ENCODE results near the gene GTF2A1L. TPM values are rescaled to one million over a fixed set of nuclear protein-coding genes. Genes with fewer than 3 reads are reported as not detected.

Gene GTF2A1L
- total and polyA plus RNA-seq, 10 of the 15 experiments (the other 5 are each of a cell fraction or from before 2014, with no cell fraction given), result not detected

DNA sequence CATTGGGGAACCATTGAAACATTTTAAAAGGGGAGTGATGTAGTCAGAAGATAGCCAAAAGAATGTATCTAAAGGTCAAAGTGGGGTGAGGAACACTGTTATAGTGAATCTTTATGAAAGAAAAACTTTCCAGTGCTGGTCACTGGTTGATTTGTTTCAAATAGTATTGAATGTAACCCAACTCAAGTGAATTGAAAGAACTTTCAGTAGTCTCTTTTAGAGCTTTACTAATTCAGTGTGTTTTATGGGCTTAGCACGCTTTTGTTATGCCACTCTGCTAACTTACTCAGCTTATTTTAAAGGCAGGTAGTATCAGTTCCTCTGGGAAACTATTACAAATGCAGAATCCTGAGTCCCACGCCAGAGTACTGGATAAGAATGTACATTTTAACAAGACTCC lies 57.3 kb downstream of the GTF2A1L start:
- Histone ChIP-seq H3K4me1 (ENCODE audit: control insufficient read depth, insufficient read depth, low read length) (no peaks in the 10 kb centered on the region), H3K4me2 (ENCODE audit: control insufficient read depth, insufficient read depth) (no peak overlapping the region), H3K9me3 (replicated peaks; ENCODE audit: control insufficient read depth, insufficient read depth, low read length) (no peaks in the 10 kb centered on the region), H3K27me3 (replicated peaks in 1 of 2; ENCODE audit: control insufficient read depth in 2 of 2, insufficient read depth in 2 of 2, low read length in 1 of 2) (no peaks in the 10 kb centered on the region), H2AFZ (ENCODE audit: control insufficient read depth, low read depth, low read length) (no peak overlapping the region), H3K79me2 (ENCODE audit: control insufficient read depth, insufficient read depth, low read length) (no peaks in the 10 kb centered on the region), H3K27ac (ENCODE audit: control insufficient read depth, insufficient read depth) (no peak overlapping the region), H4K20me1 (ENCODE audit: control insufficient read depth, insufficient read depth) (no peaks in the 10 kb centered on the region), H3K36me3 (ENCODE audit: control insufficient read depth in 2 of 2, insufficient read depth in 2 of 2, low read length in 1 of 2) (no peaks in the 10 kb centered on the region), H3K9ac (ENCODE audit: control insufficient read depth, insufficient read depth, low read length) (no peak overlapping the region), H3K4me3 (no peak overlapping the region)
- RAD21 ChIA-PET (ENCODE audit: unreplicated experiment), result no interaction called here
- in situ Hi-C loops (cut with MboI), result no loop called here
- 0% methylated on average over 2 of the region's 2 CpGs for WGBS (ENCODE audit: insufficient coverage, insufficient replicate concordance, low lambda C conversion rate, missing lambda C conversion rate)
- SMC1A ChIA-PET (ENCODE audit: uncharacterized antibody, unreplicated experiment), result no interaction called here
- DNase-seq (ENCODE audit: low read depth, low spot score) (no peak), ATAC-seq (peak; percentile 32; the same call in 2 of the 3 replicates), FAIRE-seq (no peak)
- TF ChIP-seq TARDBP (IDR thresholded peaks at IDR 0.05; ENCODE audit: borderline replicate concordance) (no peak), ETV6 (conservative IDR thresholded peaks at IDR 0.05 in 1 of 2, IDR thresholded peaks at IDR 0.05 in 1 of 2; ENCODE audit: borderline replicate concordance in 1 of 2, low read depth in 1 of 2) (no peak), SPI1 (IDR thresholded peaks at IDR 0.05; ENCODE audit: borderline replicate concordance, insufficient read depth, low read depth, low read length) (peak; percentile 12; the same call in 1 of the 2 replicates), ZNF622 (IDR thresholded peaks at IDR 0.05) (no peak)
- TF ChIP-seq, protein P1, sequence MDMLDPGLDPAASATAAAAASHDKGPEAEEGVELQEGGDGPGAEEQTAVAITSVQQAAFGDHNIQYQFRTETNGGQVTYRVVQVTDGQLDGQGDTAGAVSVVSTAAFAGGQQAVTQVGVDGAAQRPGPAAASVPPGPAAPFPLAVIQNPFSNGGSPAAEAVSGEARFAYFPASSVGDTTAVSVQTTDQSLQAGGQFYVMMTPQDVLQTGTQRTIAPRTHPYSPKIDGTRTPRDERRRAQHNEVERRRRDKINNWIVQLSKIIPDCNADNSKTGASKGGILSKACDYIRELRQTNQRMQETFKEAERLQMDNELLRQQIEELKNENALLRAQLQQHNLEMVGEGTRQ (IDR thresholded peaks at IDR 0.05; ENCODE audit: borderline replicate concordance, low read depth, low read length), result no peak
- CTCF ChIA-PET, result no interaction called here
- POLR2A ChIA-PET, result no interaction called here
- BruUV-seq (replicated peaks), result no TSS peak
- intact Hi-C loops (cut with micrococcal nuclease; ENCODE audit: unreplicated experiment), result no loop called here

DNA sequence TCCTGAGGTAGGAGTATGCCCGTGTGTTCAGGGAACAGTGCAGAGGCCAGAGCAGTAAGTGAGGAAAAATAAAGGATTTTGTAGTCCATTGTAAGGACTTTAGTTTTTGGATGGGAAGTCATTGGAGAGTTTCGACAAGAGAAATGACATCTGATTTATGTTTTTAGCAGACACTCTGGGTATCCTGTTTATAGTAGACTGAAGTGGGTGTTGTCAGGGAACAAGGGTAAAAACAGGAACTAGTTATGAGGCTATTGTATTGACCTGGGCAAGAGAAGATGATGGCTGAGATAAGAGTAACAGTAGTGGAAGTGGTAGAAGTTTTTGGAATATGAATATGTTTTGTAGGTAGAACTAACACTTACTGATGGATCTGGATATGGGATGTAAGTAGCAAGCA lies 59.8 kb downstream of the GTF2A1L start:
- intact Hi-C loops (cut with micrococcal nuclease; ENCODE audit: unreplicated experiment) (no loop called here), in situ Hi-C loops (cut with MboI) (no loop called here)
- ATAC-seq, result peak; percentile 46; the same call in 1 of the 3 replicates
- DNase-seq (ENCODE audit: low read depth, low spot score), result no peak
- Histone ChIP-seq H3K9ac (ENCODE audit: control insufficient read depth, insufficient read depth, low read length) (no peak overlapping the region), H4K20me1 (ENCODE audit: control insufficient read depth, insufficient read depth) (no peaks in the 10 kb centered on the region), H3K4me1 (ENCODE audit: control insufficient read depth, insufficient read depth, low read length) (no peaks in the 10 kb centered on the region), H3K79me2 (ENCODE audit: control insufficient read depth, insufficient read depth, low read length) (no peaks in the 10 kb centered on the region), H2AFZ (ENCODE audit: control insufficient read depth, low read depth, low read length) (no peak overlapping the region), H3K27ac (ENCODE audit: control insufficient read depth, insufficient read depth) (no peak overlapping the region), H3K9me3 (replicated peaks; ENCODE audit: control insufficient read depth, insufficient read depth, low read length) (no peaks in the 10 kb centered on the region), H3K27me3 (replicated peaks in 1 of 2; ENCODE audit: control insufficient read depth in 2 of 2, insufficient read depth in 2 of 2, low read length in 1 of 2) (no peaks in the 10 kb centered on the region), H3K4me2 (ENCODE audit: control insufficient read depth, insufficient read depth) (no peak overlapping the region), H3K36me3 (ENCODE audit: control insufficient read depth in 2 of 2, insufficient read depth in 2 of 2, low read length in 1 of 2) (no peaks in the 10 kb centered on the region), H3K4me3 (no peak overlapping the region)
- POLR2A ChIA-PET, result no interaction called here
- CTCF ChIA-PET, result no interaction called here
- WGBS (ENCODE audit: insufficient coverage, insufficient replicate concordance, low lambda C conversion rate, missing lambda C conversion rate), result 13% methylated on average over 2 of the region's 2 CpGs
- SMC1A ChIA-PET (ENCODE audit: uncharacterized antibody, unreplicated experiment), result no interaction called here
- no TSS peak for BruUV-seq (replicated peaks)
- RAD21 ChIA-PET (ENCODE audit: unreplicated experiment), result no interaction called here
- TF ChIP-seq HCFC1 (IDR thresholded peaks at IDR 0.05; ENCODE audit: low read length) (no peak), RFX5 (IDR thresholded peaks at IDR 0.05; ENCODE audit: low read depth, low read length) (no peak), ZNF24 (IDR thresholded peaks at IDR 0.05) (no peak)
- no peak for FAIRE-seq
